ENCODE data around the gene MUC5AC. TPM values are rescaled to one million over a fixed set of nuclear protein-coding genes. Genes with fewer than 3 reads are reported as not detected.

Gene MUC5AC
- total RNA-seq, 1 experiment from 2014 or later: under 0.01 TPM

DNA sequence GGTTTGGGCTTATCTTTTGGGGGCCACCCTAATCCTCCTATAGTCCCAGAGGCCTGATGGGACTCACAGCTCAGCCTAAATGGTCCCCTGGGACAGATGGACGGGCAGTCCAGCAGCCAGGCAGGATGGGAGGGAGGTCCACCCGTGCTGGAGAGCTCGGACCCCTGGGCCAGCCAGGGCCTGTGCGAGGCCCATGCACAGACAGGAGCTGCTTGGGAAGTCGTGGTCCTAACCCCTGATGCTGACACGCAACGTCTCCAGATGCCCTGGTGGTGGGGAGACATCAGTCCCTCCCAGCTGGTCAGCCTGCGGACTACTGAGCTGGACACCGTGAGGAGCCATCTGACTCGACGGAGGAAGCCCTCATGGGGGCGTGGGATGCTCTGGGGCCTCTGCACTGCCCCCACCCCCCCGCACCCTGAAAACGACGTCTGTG is 31.2 kb upstream of the MUC5AC start:
- ATAC-seq: no peak
- Mint-ChIP-seq H3K9me3 (peaks cover 16% of the 10 kb centered on the region), H3K27me3 (ENCODE audit: low read depth) (peaks cover 5% of the 10 kb centered on the region), H3K4me3 (no peak overlapping the region), H3K36me3 (no peaks in the 10 kb centered on the region), H3K4me1 (no peaks in the 10 kb centered on the region), H3K27ac (no peak overlapping the region)
- CTCF ChIA-PET: interaction anchor here (1.2 kb wide), 1 partner anchor 99 kb away, joined by 4 read pairs; no protein-coding TSS in a partner anchor
- no peak for TF ChIP-seq OVOL2 (CRISPR knock-in tag; IDR thresholded peaks at IDR 0.05; ENCODE audit: borderline replicate concordance)
- no peak for TF ChIP-seq NFE2L1 (CRISPR knock-in tag; IDR thresholded peaks at IDR 0.05)
- TF ChIP-seq, protein P1, sequence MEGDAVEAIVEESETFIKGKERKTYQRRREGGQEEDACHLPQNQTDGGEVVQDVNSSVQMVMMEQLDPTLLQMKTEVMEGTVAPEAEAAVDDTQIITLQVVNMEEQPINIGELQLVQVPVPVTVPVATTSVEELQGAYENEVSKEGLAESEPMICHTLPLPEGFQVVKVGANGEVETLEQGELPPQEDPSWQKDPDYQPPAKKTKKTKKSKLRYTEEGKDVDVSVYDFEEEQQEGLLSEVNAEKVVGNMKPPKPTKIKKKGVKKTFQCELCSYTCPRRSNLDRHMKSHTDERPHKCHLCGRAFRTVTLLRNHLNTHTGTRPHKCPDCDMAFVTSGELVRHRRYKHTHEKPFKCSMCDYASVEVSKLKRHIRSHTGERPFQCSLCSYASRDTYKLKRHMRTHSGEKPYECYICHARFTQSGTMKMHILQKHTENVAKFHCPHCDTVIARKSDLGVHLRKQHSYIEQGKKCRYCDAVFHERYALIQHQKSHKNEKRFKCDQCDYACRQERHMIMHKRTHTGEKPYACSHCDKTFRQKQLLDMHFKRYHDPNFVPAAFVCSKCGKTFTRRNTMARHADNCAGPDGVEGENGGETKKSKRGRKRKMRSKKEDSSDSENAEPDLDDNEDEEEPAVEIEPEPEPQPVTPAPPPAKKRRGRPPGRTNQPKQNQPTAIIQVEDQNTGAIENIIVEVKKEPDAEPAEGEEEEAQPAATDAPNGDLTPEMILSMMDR (IDR thresholded peaks at IDR 0.05): no peak
- TF ChIP-seq IRF2 (CRISPR knock-in tag; IDR thresholded peaks at IDR 0.05; ENCODE audit: borderline replicate concordance, low read depth): no peak
- TF ChIP-seq, protein P2, sequence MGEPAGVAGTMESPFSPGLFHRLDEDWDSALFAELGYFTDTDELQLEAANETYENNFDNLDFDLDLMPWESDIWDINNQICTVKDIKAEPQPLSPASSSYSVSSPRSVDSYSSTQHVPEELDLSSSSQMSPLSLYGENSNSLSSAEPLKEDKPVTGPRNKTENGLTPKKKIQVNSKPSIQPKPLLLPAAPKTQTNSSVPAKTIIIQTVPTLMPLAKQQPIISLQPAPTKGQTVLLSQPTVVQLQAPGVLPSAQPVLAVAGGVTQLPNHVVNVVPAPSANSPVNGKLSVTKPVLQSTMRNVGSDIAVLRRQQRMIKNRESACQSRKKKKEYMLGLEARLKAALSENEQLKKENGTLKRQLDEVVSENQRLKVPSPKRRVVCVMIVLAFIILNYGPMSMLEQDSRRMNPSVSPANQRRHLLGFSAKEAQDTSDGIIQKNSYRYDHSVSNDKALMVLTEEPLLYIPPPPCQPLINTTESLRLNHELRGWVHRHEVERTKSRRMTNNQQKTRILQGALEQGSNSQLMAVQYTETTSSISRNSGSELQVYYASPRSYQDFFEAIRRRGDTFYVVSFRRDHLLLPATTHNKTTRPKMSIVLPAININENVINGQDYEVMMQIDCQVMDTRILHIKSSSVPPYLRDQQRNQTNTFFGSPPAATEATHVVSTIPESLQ (CRISPR knock-in tag; IDR thresholded peaks at IDR 0.05): no peak
- POLR2A ChIA-PET: no interaction called here
- DNase-seq (ENCODE audit: low spot score): no peak

DNA sequence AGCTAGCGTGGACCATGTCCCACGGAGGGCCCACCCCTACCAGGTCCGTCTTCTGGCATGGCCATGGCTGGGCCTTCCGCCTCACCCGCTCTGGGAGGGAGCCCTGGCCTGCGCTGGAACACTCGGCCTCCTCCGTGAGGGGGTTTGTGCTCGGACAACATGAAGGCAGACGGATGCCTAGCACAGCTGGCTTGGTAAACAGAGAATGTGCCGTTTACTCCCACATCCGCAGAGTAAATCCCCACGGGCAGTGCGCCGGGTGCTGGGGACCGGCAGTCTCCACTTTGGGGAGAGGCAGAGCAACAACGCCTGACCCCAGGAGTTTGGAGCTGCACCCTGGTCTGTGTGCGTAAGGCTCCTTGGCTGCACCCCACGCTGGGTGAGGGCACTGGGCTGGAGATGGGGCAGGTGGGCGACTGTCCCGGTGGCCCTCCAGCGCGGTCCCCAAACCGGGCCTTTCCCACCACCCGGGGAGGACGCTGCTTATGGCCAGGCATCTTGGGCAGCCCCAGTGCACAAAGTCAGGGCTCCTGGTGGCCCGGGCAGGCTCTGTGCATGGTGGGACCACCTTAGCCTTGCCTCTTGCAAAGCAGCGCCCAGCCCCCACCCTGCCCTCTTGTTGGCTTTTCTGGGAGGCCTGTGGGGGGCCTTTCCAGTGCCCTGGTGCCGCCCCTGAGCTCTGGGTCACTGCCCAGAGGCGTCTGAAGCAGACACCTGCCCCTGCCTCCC is 30.7 kb upstream of the MUC5AC start:
- no peak for ATAC-seq
- peak; percentile 7 for DNase-seq (ENCODE audit: low spot score)

More for the DNA sequence above, 30.7 kb upstream of the MUC5AC start:
- Mint-ChIP-seq H3K4me1 (no peaks in the 10 kb centered on the region), H3K4me3 (no peak overlapping the region), H3K27me3 (ENCODE audit: low read depth) (peaks cover 5% of the 10 kb centered on the region), H3K27ac (no peak overlapping the region), H3K9me3 (peaks cover 16% of the 10 kb centered on the region), H3K36me3 (no peaks in the 10 kb centered on the region)
- POLR2A ChIA-PET: no interaction called here
- TF ChIP-seq, protein P3, sequence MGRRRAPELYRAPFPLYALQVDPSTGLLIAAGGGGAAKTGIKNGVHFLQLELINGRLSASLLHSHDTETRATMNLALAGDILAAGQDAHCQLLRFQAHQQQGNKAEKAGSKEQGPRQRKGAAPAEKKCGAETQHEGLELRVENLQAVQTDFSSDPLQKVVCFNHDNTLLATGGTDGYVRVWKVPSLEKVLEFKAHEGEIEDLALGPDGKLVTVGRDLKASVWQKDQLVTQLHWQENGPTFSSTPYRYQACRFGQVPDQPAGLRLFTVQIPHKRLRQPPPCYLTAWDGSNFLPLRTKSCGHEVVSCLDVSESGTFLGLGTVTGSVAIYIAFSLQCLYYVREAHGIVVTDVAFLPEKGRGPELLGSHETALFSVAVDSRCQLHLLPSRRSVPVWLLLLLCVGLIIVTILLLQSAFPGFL (CRISPR knock-in tag; IDR thresholded peaks at IDR 0.05; ENCODE audit: borderline replicate concordance): no peak
- TF ChIP-seq ZNF317 (CRISPR knock-in tag; IDR thresholded peaks at IDR 0.05; ENCODE audit: borderline replicate concordance, low read depth) (no peak), TCF7 (CRISPR knock-in tag; IDR thresholded peaks at IDR 0.05; ENCODE audit: low read depth) (no peak), GRHL2 (CRISPR knock-in tag; IDR thresholded peaks at IDR 0.05; ENCODE audit: insufficient replicate concordance, severe bottlenecking) (no peak), IRF2 (CRISPR knock-in tag; IDR thresholded peaks at IDR 0.05; ENCODE audit: borderline replicate concordance, low read depth) (no peak), CREB1 (CRISPR knock-in tag; IDR thresholded peaks at IDR 0.05) (no peak), NFE2L1 (CRISPR knock-in tag; IDR thresholded peaks at IDR 0.05) (no peak), SMAD3 (CRISPR knock-in tag; IDR thresholded peaks at IDR 0.05; ENCODE audit: borderline replicate concordance) (no peak)
- TF ChIP-seq, protein P4, sequence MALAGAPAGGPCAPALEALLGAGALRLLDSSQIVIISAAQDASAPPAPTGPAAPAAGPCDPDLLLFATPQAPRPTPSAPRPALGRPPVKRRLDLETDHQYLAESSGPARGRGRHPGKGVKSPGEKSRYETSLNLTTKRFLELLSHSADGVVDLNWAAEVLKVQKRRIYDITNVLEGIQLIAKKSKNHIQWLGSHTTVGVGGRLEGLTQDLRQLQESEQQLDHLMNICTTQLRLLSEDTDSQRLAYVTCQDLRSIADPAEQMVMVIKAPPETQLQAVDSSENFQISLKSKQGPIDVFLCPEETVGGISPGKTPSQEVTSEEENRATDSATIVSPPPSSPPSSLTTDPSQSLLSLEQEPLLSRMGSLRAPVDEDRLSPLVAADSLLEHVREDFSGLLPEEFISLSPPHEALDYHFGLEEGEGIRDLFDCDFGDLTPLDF (CRISPR knock-in tag; IDR thresholded peaks at IDR 0.05): no peak
- TF ChIP-seq, protein P5, sequence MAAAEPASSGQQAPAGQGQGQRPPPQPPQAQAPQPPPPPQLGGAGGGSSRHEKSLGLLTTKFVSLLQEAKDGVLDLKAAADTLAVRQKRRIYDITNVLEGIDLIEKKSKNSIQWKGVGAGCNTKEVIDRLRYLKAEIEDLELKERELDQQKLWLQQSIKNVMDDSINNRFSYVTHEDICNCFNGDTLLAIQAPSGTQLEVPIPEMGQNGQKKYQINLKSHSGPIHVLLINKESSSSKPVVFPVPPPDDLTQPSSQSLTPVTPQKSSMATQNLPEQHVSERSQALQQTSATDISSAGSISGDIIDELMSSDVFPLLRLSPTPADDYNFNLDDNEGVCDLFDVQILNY (CRISPR knock-in tag; IDR thresholded peaks at IDR 0.05): no peak
- TF ChIP-seq, protein P6, sequence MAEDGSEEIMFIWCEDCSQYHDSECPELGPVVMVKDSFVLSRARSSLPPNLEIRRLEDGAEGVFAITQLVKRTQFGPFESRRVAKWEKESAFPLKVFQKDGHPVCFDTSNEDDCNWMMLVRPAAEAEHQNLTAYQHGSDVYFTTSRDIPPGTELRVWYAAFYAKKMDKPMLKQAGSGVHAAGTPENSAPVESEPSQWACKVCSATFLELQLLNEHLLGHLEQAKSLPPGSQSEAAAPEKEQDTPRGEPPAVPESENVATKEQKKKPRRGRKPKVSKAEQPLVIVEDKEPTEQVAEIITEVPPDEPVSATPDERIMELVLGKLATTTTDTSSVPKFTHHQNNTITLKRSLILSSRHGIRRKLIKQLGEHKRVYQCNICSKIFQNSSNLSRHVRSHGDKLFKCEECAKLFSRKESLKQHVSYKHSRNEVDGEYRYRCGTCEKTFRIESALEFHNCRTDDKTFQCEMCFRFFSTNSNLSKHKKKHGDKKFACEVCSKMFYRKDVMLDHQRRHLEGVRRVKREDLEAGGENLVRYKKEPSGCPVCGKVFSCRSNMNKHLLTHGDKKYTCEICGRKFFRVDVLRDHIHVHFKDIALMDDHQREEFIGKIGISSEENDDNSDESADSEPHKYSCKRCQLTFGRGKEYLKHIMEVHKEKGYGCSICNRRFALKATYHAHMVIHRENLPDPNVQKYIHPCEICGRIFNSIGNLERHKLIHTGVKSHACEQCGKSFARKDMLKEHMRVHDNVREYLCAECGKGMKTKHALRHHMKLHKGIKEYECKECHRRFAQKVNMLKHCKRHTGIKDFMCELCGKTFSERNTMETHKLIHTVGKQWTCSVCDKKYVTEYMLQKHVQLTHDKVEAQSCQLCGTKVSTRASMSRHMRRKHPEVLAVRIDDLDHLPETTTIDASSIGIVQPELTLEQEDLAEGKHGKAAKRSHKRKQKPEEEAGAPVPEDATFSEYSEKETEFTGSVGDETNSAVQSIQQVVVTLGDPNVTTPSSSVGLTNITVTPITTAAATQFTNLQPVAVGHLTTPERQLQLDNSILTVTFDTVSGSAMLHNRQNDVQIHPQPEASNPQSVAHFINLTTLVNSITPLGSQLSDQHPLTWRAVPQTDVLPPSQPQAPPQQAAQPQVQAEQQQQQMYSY (CRISPR knock-in tag; IDR thresholded peaks at IDR 0.05): no peak
- TF ChIP-seq, protein P7, sequence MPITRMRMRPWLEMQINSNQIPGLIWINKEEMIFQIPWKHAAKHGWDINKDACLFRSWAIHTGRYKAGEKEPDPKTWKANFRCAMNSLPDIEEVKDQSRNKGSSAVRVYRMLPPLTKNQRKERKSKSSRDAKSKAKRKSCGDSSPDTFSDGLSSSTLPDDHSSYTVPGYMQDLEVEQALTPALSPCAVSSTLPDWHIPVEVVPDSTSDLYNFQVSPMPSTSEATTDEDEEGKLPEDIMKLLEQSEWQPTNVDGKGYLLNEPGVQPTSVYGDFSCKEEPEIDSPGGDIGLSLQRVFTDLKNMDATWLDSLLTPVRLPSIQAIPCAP (CRISPR knock-in tag; IDR thresholded peaks at IDR 0.05): no peak
- TF ChIP-seq, protein P8, sequence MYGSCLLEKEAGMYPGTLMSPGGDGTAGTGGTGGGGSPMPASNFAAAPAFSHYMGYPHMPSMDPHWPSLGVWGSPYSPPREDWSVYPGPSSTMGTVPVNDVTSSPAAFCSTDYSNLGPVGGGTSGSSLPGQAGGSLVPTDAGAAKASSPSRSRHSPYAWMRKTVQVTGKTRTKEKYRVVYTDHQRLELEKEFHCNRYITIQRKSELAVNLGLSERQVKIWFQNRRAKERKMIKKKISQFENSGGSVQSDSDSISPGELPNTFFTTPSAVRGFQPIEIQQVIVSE (CRISPR knock-in tag; IDR thresholded peaks at IDR 0.05; ENCODE audit: borderline replicate concordance): no peak
- CTCF ChIA-PET: interaction anchor here (1.2 kb wide), 1 partner anchor 99 kb away, joined by 4 read pairs; no protein-coding TSS in a partner anchor
